Measurements from ENCODE around the gene MRGPRF. TPM values are rescaled to one million over a fixed set of nuclear protein-coding genes. Genes with fewer than 3 reads are reported as not detected.
A peak's percentile ranks its signal among the peaks of the same experiment; 100 is the strongest.

MRGPRF gene
- total and polyA plus RNA-seq, 2 of the 8 experiments (the other 6 are each of a cell fraction or from before 2014, with no cell fraction given) = 7.5 to 11.0 TPM

- Histone ChIP-seq H3K9ac (replicated peaks in 1 of 4; ENCODE audit: extremely low read depth in 1 of 4, low read depth in 3 of 4, low read length in 3 of 4) (no peak overlapping the region), H2BK15ac (ENCODE audit: low read length) (no peak overlapping the region), H3K4me3 (ENCODE audit: extremely low read depth in 1 of 4, insufficient read depth in 2 of 4, low read depth in 3 of 4, low read length in 4 of 4) (no peak overlapping the region), H4K8ac (ENCODE audit: extremely low read depth, insufficient read depth, low read length) (no peak overlapping the region), H3K27ac (ENCODE audit: low read depth, low read length) (no peak overlapping the region), H3K56ac (replicated peaks; ENCODE audit: insufficient read length, low read depth, low read length) (no peak overlapping the region), H2BK12ac (ENCODE audit: low read depth, low read length) (peak overlapping the region; percentile 10; the same call in 1 of the 2 replicates), H3K4me1 (replicated peaks in 1 of 4; ENCODE audit: control insufficient read depth in 3 of 4, insufficient read depth in 4 of 4, low read length in 3 of 4) (no peaks in the 10 kb centered on the region), H3K27me3 (replicated peaks in 1 of 4; ENCODE audit: control insufficient read depth in 3 of 4, extremely low read depth in 1 of 4, insufficient read depth in 3 of 4, low read length in 3 of 4) (no peaks in the 10 kb centered on the region), H3K18ac (ENCODE audit: extremely low read depth, low read length) (no peak overlapping the region), H2BK20ac (ENCODE audit: low read length) (no peak overlapping the region), H3K4me2 (ENCODE audit: insufficient read depth in 1 of 2, low read depth in 2 of 2, low read length in 2 of 2) (no peak overlapping the region), H3K14ac (ENCODE audit: insufficient read length) (no peak overlapping the region), H3K79me2 (ENCODE audit: control insufficient read depth in 1 of 2, insufficient read depth in 2 of 2, low read length in 2 of 2) (no peaks in the 10 kb centered on the region), H3K23me2 (ENCODE audit: low read depth, low read length) (no peaks in the 10 kb centered on the region), H2BK120ac (replicated peaks; ENCODE audit: low read depth, low read length) (no peak overlapping the region), H2AK5ac (ENCODE audit: low read depth, low read length) (peak overlapping the region; percentile 53), H3K23ac (ENCODE audit: insufficient read length) (no peak overlapping the region), H3K9me3 (ENCODE audit: insufficient read depth in 2 of 2, low read depth in 1 of 2, low read length in 1 of 2) (no peaks in the 10 kb centered on the region; a peak in 1 of 4 replicates), H4K91ac (replicated peaks; ENCODE audit: insufficient read length, low read length) (peak overlapping the region; percentile 88), H3K36me3 (ENCODE audit: control insufficient read depth in 2 of 4, insufficient read depth in 4 of 4, low read length in 3 of 4) (no peaks in the 10 kb centered on the region), H3K79me1 (ENCODE audit: low read depth, low read length) (no peaks in the 10 kb centered on the region), H2AFZ (ENCODE audit: low read length) (no peak overlapping the region), H3K4ac (replicated peaks; ENCODE audit: insufficient read length, low read depth, low read length) (peak overlapping the region; percentile 63), H4K5ac (ENCODE audit: insufficient read length, low read depth, low read length) (no peak overlapping the region), H4K20me1 (replicated peaks in 1 of 2; ENCODE audit: control insufficient read depth in 1 of 2, insufficient read depth in 2 of 2, low read length in 2 of 2) (peaks cover 0 to 2% of the 10 kb centered on the region in 2 experiments), H2BK5ac (ENCODE audit: low read depth, low read length) (peak overlapping the region; percentile 26; the same call in 1 of the 2 replicates)
- ChIA-PET CTCF (ENCODE audit: partially characterized antibody) (interaction anchor here (0.7 to 2.0 kb wide), 7 partner anchors 9 to 291 kb away, joined by 3 to 9 read pairs (median 3); no protein-coding TSS in a partner anchor), POLR2A (ENCODE audit: partially characterized antibody) (interaction anchor here (0.7 kb wide), 1 partner anchor 10 kb away, joined by 3 read pairs; no protein-coding TSS in a partner anchor)
- 89% methylated on average over 3 of the region's 3 CpGs; no CpG with 5 or more reads in 1 of the 2 experiments for WGBS, 2 experiments (ENCODE audit: extremely low coverage in 1 of 2, insufficient coverage in 1 of 2, insufficient read length in 1 of 2, insufficient replicate concordance in 2 of 2, low coverage in 1 of 2, low lambda C conversion rate in 2 of 2, missing lambda C conversion rate in 1 of 2)
- DNase-seq (ENCODE audit: low read depth in 1 of 2, low spot score in 2 of 2) = no peak
- peak; percentile 98 for FAIRE-seq
- TF ChIP-seq TBP (IDR thresholded peaks at IDR 0.05; ENCODE audit: low read depth, low read length) = no peak
- TF ChIP-seq SRF (IDR thresholded peaks at IDR 0.05; ENCODE audit: low read depth, low read length) = no peak
- no peak for TF ChIP-seq FOSL1 (IDR thresholded peaks at IDR 0.05; ENCODE audit: insufficient read depth, low read depth, low read length)
- TF ChIP-seq, protein P1, sequence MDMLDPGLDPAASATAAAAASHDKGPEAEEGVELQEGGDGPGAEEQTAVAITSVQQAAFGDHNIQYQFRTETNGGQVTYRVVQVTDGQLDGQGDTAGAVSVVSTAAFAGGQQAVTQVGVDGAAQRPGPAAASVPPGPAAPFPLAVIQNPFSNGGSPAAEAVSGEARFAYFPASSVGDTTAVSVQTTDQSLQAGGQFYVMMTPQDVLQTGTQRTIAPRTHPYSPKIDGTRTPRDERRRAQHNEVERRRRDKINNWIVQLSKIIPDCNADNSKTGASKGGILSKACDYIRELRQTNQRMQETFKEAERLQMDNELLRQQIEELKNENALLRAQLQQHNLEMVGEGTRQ (IDR thresholded peaks at IDR 0.05; ENCODE audit: low read length) = no peak
- TF ChIP-seq JUN (IDR thresholded peaks at IDR 0.05; ENCODE audit: low read depth, low read length) = no peak
- TF ChIP-seq CEBPB (IDR thresholded peaks at IDR 0.05; ENCODE audit: low read depth, low read length) = no peak
- no peak for TF ChIP-seq HDAC6 (IDR thresholded peaks at IDR 0.05; ENCODE audit: low read depth, low read length)
- TF ChIP-seq RNF2 (IDR thresholded peaks at IDR 0.05; ENCODE audit: borderline replicate concordance, low read depth, low read length, missing control alignments, poor library complexity, severe bottlenecking) = no peak
- no peak for TF ChIP-seq ASH2L (IDR thresholded peaks at IDR 0.05; ENCODE audit: low read length)
- no peak for TF ChIP-seq SIN3A (conservative IDR thresholded peaks at IDR 0.05 in 1 of 2, IDR thresholded peaks at IDR 0.05 in 1 of 2; ENCODE audit: low read depth in 1 of 2, low read length in 2 of 2)
- TF ChIP-seq BACH1 (IDR thresholded peaks at IDR 0.05; ENCODE audit: low read length) = no peak
- no peak for TF ChIP-seq E2F6 (IDR thresholded peaks at IDR 0.05)
Observed at GRCh38 chr11:68963779-68964178, 49.3 kb downstream of the MRGPRF start.

All from H1 (cell line).